ENCODE results near the gene SLX4IP.

GRCh38 chr20:10639077-10639736 lies 204.1 kb downstream of the SLX4IP start:
- TF ChIP-seq TAF1 (IDR thresholded peaks at IDR 0.05; ENCODE audit: borderline replicate concordance, insufficient read depth, low read length) = no peak
- no peak for TF ChIP-seq POLR2AphosphoS5 (IDR thresholded peaks at IDR 0.05; ENCODE audit: low read depth, low read length)

Data from PFSK-1 (cell line).